Measurements from ENCODE around the gene SLC48A1. TPM values are rescaled to one million over a fixed set of nuclear protein-coding genes. Genes with fewer than 3 reads are reported as not detected.
"Not testable (repeated sequence)": the region's sequence is repeated elsewhere in the genome, so short reads cannot be mapped to it uniquely, and the experiment has no call there.

The SLC48A1 gene
- total and polyA plus RNA-seq, 4 donors: 16.8 to 31.3 (median 20.7) TPM

- H3K27me3 ChIP-seq (ENCODE audit: control insufficient read depth in 3 of 3, insufficient read depth in 3 of 3, low read length in 2 of 3): no peaks in the 10 kb centered on the region
- H3K36me3 ChIP-seq (ENCODE audit: control insufficient read depth in 4 of 4, insufficient read depth in 4 of 4, low read length in 4 of 4): peaks cover 0 to 7% (median 0%) of the 10 kb centered on the region in 4 donors
- H3K4me3 ChIP-seq: no peak overlapping the region
- 28 to 37% methylated on average over 9 of the region's 9 CpGs for WGBS, 2 donors
- H3K9me3 ChIP-seq (ENCODE audit: control insufficient read depth in 4 of 4, insufficient read depth in 3 of 4, low read length in 3 of 4): no peaks in the 10 kb centered on the region
- DNase-seq (no peak), ATAC-seq (ENCODE audit: insufficient read depth, low FRiP score) (no peak)
- H3K9ac ChIP-seq (ENCODE audit: insufficient read depth in 1 of 2, low read length in 2 of 2): no peak overlapping the region
- TF ChIP-seq, protein P1, sequence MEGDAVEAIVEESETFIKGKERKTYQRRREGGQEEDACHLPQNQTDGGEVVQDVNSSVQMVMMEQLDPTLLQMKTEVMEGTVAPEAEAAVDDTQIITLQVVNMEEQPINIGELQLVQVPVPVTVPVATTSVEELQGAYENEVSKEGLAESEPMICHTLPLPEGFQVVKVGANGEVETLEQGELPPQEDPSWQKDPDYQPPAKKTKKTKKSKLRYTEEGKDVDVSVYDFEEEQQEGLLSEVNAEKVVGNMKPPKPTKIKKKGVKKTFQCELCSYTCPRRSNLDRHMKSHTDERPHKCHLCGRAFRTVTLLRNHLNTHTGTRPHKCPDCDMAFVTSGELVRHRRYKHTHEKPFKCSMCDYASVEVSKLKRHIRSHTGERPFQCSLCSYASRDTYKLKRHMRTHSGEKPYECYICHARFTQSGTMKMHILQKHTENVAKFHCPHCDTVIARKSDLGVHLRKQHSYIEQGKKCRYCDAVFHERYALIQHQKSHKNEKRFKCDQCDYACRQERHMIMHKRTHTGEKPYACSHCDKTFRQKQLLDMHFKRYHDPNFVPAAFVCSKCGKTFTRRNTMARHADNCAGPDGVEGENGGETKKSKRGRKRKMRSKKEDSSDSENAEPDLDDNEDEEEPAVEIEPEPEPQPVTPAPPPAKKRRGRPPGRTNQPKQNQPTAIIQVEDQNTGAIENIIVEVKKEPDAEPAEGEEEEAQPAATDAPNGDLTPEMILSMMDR (IDR thresholded peaks at IDR 0.05; ENCODE audit: control extremely low read depth, extremely low read depth): no peak
- peak overlapping the region; percentile 76 to 91 for H3K27ac ChIP-seq (ENCODE audit: low read depth in 1 of 2, low read length in 1 of 2)
- H3K4me1 ChIP-seq (ENCODE audit: control insufficient read depth in 5 of 5, insufficient read depth in 5 of 5, low read length in 5 of 5): peaks cover 27 to 63% (median 54%) of the 10 kb centered on the region in 5 donors
Measured at GRCh38 chr12:47808574-47809365, 35.7 kb downstream of the SLC48A1 start.

GRCh38 chr12:47809518-47809917 lies 36.5 kb downstream of the SLC48A1 start:
- not testable (repeated sequence) for H3K27me3 ChIP-seq (ENCODE audit: control insufficient read depth in 3 of 3, insufficient read depth in 3 of 3, low read length in 2 of 3); H3K9me3 ChIP-seq (ENCODE audit: control insufficient read depth in 4 of 4, insufficient read depth in 3 of 4, low read length in 3 of 4); H3K4me3 ChIP-seq; H3K9ac ChIP-seq (ENCODE audit: insufficient read depth in 1 of 2, low read length in 2 of 2); ATAC-seq (ENCODE audit: insufficient read depth, low FRiP score); H3K36me3 ChIP-seq (ENCODE audit: control insufficient read depth in 4 of 4, insufficient read depth in 4 of 4, low read length in 4 of 4); DNase-seq
- Histone ChIP-seq H3K4me1 (ENCODE audit: control insufficient read depth in 5 of 5, insufficient read depth in 5 of 5, low read length in 5 of 5) (peaks cover 27 to 64% (median 59%) of the 10 kb centered on the region in 5 donors), H3K27ac (ENCODE audit: low read depth in 1 of 2, low read length in 1 of 2) (peak overlapping the region in 1 of 2 donors; percentile 85)
- 76 to 82% methylated on average over 9 of the region's 9 CpGs for WGBS, 2 donors

GRCh38 chr12:47811072-47811396 lies 38.0 kb downstream of the SLC48A1 start:
- Histone ChIP-seq H3K9me3 (ENCODE audit: control insufficient read depth in 4 of 4, insufficient read depth in 3 of 4, low read length in 3 of 4) (no peaks in the 10 kb centered on the region), H3K27me3 (ENCODE audit: control insufficient read depth in 3 of 3, insufficient read depth in 3 of 3, low read length in 2 of 3) (no peaks in the 10 kb centered on the region), H3K36me3 (ENCODE audit: control insufficient read depth in 4 of 4, insufficient read depth in 4 of 4, low read length in 4 of 4) (no peaks in the 10 kb centered on the region), H3K4me3 (no peak overlapping the region), H3K4me1 (ENCODE audit: control insufficient read depth in 5 of 5, insufficient read depth in 5 of 5, low read length in 5 of 5) (peaks cover 24 to 61% (median 53%) of the 10 kb centered on the region in 5 donors), H3K27ac (ENCODE audit: low read depth in 1 of 2, low read length in 1 of 2) (peak overlapping the region; percentile 85 to 95), H3K9ac (ENCODE audit: insufficient read depth in 1 of 2, low read length in 2 of 2) (peak overlapping the region in 1 of 2 donors; percentile 38)
- TF ChIP-seq, protein P1 (IDR thresholded peaks at IDR 0.05; ENCODE audit: control extremely low read depth, extremely low read depth): no peak
- 40 to 46% methylated on average over 2 of the region's 2 CpGs for WGBS, 2 donors
- no peak for ATAC-seq (ENCODE audit: insufficient read depth, low FRiP score)
- no peak for DNase-seq

- H3K36me3 ChIP-seq (ENCODE audit: control insufficient read depth in 4 of 4, insufficient read depth in 4 of 4, low read length in 4 of 4): no peaks in the 10 kb centered on the region
- H3K27me3 ChIP-seq (ENCODE audit: control insufficient read depth in 3 of 3, insufficient read depth in 3 of 3, low read length in 2 of 3): no peaks in the 10 kb centered on the region
- DNase-seq: peak in 2 of 3 donors; percentile 35 to 41
- H3K4me1 ChIP-seq (ENCODE audit: control insufficient read depth in 5 of 5, insufficient read depth in 5 of 5, low read length in 5 of 5): peaks cover 24 to 63% (median 53%) of the 10 kb centered on the region in 5 donors
- 46 to 63% methylated on average over 14 of the region's 14 CpGs for whole genome bisulfite sequencing, 2 donors
- TF ChIP-seq, protein P1 (IDR thresholded peaks at IDR 0.05; ENCODE audit: control extremely low read depth, extremely low read depth): no peak
- peak; percentile 7 for ATAC-seq (ENCODE audit: insufficient read depth, low FRiP score)
- H3K9me3 ChIP-seq (ENCODE audit: control insufficient read depth in 4 of 4, insufficient read depth in 3 of 4, low read length in 3 of 4): no peaks in the 10 kb centered on the region
- peak overlapping the region; percentile 95 to 96 for H3K27ac ChIP-seq (ENCODE audit: low read depth in 1 of 2, low read length in 1 of 2)
- H3K4me3 ChIP-seq: no peak overlapping the region
- H3K9ac ChIP-seq (ENCODE audit: insufficient read depth in 1 of 2, low read length in 2 of 2): peak overlapping the region; percentile 21 to 87
Measured at GRCh38 chr12:47811581-47812484, 38.8 kb downstream of the SLC48A1 start.
